Retinal pigment epithelial cell (primary cell): ENCODE results near the gene SPP1.

Experiments
- DNase-seq: peaks from one replicate; pipeline ENCODE4 v3.0.0-alpha.2; 2010; ENCODE audit warnings: low read depth
- H3K4me3 ChIP-seq: 2 replicates; pipeline ENCODE4 v1.5.1; 2011; ENCODE audit warnings: mild to moderate bottlenecking, low read length, control low read depth, moderate library complexity
- CTCF ChIP-seq: conservative IDR thresholded peaks from 2 replicates; pipeline ENCODE4 v1.5.1; 2011; ENCODE audit warnings: low read depth, low read length, control low read depth, inconsistent platforms

The SPP1 gene

GRCh38 chr4:88005076-88005475, 29.6 kb downstream of the SPP1 start:
- DNase-seq, result no peak

GRCh38 chr4:88005946-88006345, 30.4 kb downstream of the SPP1 start:
- no peak for TF ChIP-seq CTCF
- no peak for DNase-seq
- no peak overlapping the region for H3K4me3 ChIP-seq

More at GRCh38 chr4:88005076-88005475, 29.6 kb downstream of the SPP1 start:
- no peak overlapping the region for H3K4me3 ChIP-seq
- TF ChIP-seq CTCF, result no peak

GRCh38 chr4:88006956-88007303, 31.4 kb downstream of the SPP1 start:
- no peak for TF ChIP-seq CTCF
- peak overlapping the region; percentile 50 for H3K4me3 ChIP-seq
- DNase-seq, result no peak

- no peak for DNase-seq
- peak within 1 kb of the TSS; percentile 78 for H3K4me3 ChIP-seq
- TF ChIP-seq CTCF, result no peak
Observed at GRCh38 chr4:88007304-88008121, 32.0 kb downstream of the SPP1 start, which contains the start of gene PKD2. PKD2 (plus strand) TSS chr4:88007635; CDS start chr4:88007734, 99 bp downstream.

GRCh38 chr4:88008122-88008742, 32.7 kb downstream of the SPP1 start:
- peak overlapping the region; percentile 78 for H3K4me3 ChIP-seq
- DNase-seq, result no peak
- no peak for TF ChIP-seq CTCF

GRCh38 chr4:88008743-88009171, 33.2 kb downstream of the SPP1 start:
- peak overlapping the region; percentile 78 for H3K4me3 ChIP-seq
- TF ChIP-seq CTCF, result no peak
- no peak for DNase-seq

GRCh38 chr4:88009871-88010270, 34.4 kb downstream of the SPP1 start:
- H3K4me3 ChIP-seq, result no peak overlapping the region
- no peak for TF ChIP-seq CTCF
- DNase-seq, result no peak
